ENCODE results near the gene CAMK1D.

CAMK1D gene

DNA sequence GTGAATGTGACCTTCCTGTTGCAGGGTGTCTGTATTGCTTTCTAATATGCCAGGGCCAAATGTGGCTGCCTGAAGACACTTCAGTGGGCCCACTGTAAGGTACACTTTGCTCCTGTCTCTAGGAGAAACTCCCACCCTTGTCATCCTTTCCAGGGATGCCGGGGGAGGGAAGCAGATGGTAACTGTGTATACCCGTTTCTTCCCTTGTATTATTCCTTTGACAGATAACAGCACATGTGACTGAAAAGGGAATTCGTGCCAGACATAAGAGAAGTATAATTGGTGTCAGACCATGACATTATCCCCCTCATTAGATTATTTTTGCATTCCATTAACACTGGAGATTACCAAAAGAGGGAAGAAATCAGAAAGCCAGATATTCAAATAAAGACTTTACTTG is 317.7 kb downstream of the CAMK1D start:
- no peak for DNase-seq

DNA sequence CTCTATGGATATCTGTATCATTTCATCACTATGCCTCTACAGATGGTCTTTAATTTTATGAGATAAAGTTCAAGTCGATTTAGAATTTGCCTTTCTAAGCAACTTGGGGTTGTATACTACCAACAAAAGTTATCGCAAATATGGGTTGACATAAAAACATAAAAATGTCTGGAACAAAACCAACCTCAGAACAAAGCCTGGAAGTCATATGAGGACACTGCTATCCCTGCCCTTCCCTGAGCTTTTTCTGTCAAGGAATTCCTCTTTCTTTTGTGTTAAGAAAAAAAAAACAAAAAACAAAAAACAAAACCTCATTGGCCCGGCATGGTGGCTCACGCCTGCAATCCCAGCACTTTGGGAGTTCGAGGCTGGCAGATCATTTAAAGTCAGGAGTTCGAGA is 319.3 kb downstream of the CAMK1D start:
- no peak for DNase-seq

GRCh38 chr10:12670004-12670403 is 320.7 kb downstream of the CAMK1D start:
- DNase-seq: no peak

DNA sequence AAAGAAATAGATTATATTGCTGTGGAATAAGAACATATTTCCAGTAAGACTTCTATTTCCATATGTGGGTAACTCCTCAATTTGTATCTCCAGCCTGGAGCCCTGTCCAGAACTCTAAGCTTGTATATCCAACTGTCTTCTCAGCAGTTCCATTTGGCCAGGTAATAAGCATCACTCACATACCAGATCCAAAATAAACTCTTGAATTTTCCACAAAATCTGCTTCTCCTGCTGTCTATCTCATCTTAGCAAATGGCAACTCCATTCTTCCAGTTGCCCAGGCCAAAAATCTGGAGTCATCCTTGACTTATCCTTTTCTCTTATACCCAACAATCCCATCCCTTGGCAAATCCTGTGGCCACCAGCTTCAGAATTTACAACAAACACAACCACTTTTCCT is 325.8 kb downstream of the CAMK1D start:
- no peak for DNase-seq

GRCh38 chr10:12679636-12680035 is 330.3 kb downstream of the CAMK1D start:
- no peak for DNase-seq

GRCh38 chr10:12681252-12681651 is 331.9 kb downstream of the CAMK1D start:
- no peak for DNase-seq

DNA sequence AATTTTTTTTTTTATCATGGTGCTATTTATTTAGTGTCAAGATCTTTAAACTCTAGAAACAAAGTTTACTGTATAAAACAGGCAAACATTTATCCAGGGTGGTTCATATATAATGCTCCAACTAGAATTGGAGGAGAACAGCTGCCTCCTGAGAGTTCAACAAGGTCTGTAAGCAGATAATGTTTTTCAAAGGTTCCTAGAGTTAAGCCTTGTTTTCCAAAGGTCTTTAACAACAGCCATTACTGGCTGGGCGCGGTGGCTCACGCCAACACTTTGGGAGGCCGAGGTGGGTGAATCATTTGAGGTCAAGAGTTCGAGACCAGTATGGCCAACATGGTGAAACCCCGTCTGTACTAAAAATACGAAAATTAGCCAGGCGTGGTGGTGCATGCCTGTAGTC is 335.4 kb downstream of the CAMK1D start:
- no peak for DNase-seq

GRCh38 chr10:12685261-12686058 is 336.1 kb downstream of the CAMK1D start:
- DNase-seq: no peak

DNA sequence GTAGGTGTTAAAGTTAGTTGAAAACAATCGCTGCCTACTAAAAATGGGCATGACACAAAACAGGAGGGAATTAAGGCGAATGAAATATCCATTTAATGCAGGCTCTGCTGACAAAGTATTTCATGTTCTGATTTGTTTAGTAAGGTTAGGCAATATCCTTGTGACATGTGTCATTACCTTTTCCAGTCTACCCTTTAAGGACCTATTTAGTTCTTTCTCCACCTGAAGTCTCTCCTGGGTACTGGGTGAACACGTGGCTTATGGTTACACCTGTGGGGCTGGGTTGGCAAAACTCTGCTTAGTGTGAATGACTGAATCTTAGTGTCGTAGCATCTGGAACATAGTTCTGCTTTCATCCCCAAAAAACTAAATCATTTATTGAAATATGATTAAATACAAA is 338.6 kb downstream of the CAMK1D start:
- no peak for DNase-seq

DNA sequence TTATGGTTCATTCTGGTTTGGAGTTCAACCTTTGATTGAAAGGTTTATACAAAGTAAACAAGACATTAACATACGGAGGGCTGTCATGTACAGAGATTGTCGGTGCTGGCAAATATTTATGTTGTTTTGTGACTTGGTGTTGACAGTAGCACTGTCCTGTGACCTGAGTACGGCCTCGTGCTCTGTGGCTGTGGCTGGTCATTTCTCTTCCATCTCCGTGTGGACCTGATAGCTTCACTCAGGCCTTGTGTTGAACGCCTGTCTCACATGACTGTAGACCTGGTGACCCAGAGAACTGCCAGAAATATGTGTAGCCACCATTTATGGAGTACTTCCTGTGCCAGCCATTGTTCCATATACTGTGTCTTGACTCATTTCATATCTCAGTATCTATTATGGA is 340.5 kb downstream of the CAMK1D start:
- no peak for DNase-seq

DNA sequence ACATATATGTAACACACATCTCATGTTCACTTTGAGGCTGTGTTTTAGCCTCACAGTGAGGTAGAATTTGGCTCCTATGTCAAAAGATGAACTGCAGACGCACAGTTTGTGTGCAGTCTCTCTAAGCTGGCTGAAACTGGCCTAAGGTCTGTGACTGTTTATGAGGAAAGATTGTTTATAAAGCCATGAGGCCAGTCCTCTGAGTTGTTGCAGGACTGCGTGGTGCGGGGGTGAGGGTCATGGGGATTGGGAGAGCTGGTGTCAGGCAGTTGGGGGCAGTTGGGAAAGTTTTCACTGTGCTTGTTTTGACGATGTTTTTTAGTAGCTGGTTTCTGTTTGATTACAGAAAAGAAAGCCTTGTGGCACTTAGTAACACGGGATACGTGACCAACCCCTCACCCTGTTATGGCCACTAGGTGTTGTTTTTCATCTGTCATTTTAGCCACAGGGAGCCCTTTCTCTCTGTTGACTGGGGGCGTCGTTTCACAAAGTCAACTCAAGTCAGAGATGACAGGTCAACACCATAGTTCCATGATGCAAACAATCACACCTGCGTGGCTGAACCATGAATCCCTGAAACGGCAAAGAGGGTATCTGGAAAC is 341.3 kb downstream of the CAMK1D start:
- DNase-seq: no peak

GRCh38 chr10:12691596-12691995 is 342.2 kb downstream of the CAMK1D start:
- no peak for DNase-seq

- DNase-seq: no peak
These were observed 348.4 kb downstream of the CAMK1D start for GRCh38 chr10:12697764-12698163.

GRCh38 chr10:12699258-12699700 is 349.9 kb downstream of the CAMK1D start:
- DNase-seq: no peak

GRCh38 chr10:12699781-12700556 is 350.6 kb downstream of the CAMK1D start:
- no peak for DNase-seq

GRCh38 chr10:12700557-12700874 is 351.2 kb downstream of the CAMK1D start:
- DNase-seq: no peak

GRCh38 chr10:12701696-12702095 is 352.3 kb downstream of the CAMK1D start:
- no peak for DNase-seq

- no peak for DNase-seq
These were observed 352.9 kb downstream of the CAMK1D start for GRCh38 chr10:12702215-12702770.

- no peak for DNase-seq
These were observed 353.8 kb downstream of the CAMK1D start for GRCh38 chr10:12703126-12703525.

DNA sequence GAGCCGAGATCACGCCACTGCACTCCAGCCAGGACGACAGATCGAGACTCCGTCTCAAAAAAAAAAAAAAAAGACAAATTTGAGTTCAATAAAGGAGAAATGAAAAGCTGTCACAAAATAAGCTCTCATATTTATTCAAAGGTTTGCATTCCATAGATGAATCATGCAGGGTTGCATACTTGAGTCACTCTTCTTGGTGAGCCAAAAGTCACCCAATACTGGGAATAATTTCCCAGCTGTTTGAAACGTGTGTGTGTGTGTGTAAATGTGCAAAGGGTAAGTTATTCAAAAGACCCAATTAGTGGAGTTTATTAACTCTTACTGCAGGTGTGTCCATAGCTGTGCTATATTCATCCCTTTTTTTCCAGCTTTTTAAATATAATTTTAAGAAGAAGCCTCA is 354.5 kb downstream of the CAMK1D start:
- DNase-seq: no peak

DNA sequence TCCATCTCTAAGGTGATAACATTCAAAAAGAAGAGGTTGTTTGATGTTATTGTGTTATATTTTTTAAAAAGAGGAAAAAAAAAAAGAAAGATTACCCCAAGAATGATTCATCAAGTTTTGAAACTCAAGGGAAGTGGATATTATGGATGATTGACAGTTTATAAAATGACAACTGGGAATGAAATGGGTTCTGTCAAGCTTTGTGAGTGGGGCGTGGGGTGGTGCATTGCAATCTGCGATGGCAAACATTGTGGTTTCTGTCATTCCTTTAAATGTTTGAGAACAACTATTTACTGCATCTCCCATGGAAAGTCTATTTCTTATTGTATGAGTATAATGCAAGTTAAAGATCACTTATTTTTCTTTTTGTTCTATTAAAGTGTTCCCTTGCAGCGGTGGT is 355.1 kb downstream of the CAMK1D start:
- no peak for DNase-seq

GRCh38 chr10:12705943-12706342 is 356.6 kb downstream of the CAMK1D start:
- no peak for DNase-seq

- peak; percentile 48 for DNase-seq
These were observed 358.3 kb downstream of the CAMK1D start for GRCh38 chr10:12707461-12708185.
